ENCODE results near the gene PTPN13.

PTPN13 gene

DNA sequence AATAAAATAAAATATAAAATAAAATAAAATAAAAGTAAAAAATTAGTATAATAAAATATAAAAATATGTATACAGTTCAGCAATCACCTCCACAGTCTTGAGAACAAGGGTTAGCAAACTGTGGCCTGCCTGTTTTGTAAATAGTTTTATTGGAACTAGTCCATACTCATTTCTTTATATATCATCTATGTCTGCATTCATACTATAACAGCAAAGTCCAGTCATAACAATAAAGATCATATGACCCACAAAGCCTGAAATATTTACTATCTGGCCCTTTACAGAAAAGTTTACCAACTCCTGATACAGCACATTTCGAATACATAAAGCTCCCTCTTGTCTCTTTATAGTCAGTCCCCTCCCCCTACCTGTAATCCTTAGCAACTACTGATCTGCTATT, 143.1 kb downstream of the PTPN13 start:
- no peak overlapping the region for H3K9ac ChIP-seq (ENCODE audit: low read depth, low read length)
- no peaks in the 10 kb centered on the region for H3K4me1 ChIP-seq (ENCODE audit: control insufficient read depth, insufficient read depth, low read length)
- H3K27me3 ChIP-seq (ENCODE audit: control insufficient read depth, insufficient read depth, low read length), result no peaks in the 10 kb centered on the region
- no peak overlapping the region for H3K4me3 ChIP-seq (ENCODE audit: low read depth, low read length)
- peaks cover 11% of the 10 kb centered on the region for H3K36me3 ChIP-seq (ENCODE audit: control insufficient read depth, insufficient read depth, low read length)
- H3K9me3 ChIP-seq (ENCODE audit: control insufficient read depth, insufficient read depth, low read length), result peaks cover 7% of the 10 kb centered on the region

DNA sequence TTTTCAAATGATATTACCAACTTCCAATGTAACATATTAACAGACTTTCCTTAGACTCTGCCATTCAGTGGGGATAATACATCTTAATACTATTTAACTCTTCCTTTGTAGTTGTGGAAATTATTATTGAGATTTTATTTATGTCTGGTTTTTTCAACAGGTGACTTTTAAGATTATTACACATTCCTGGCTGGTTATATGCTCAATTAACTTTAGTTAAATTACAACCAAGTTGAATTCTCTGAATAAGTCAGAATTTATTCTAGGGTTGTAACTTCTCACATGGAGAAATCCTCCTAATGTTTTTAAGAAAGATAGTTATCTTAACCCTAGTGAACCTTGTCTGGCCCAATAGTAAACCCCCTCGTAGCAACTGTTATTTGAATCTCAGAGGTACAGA, 147.7 kb downstream of the PTPN13 start:
- Histone ChIP-seq H3K9me3 (ENCODE audit: control insufficient read depth, insufficient read depth, low read length) (peaks cover 7% of the 10 kb centered on the region), H3K9ac (ENCODE audit: low read depth, low read length) (no peak overlapping the region), H3K27me3 (ENCODE audit: control insufficient read depth, insufficient read depth, low read length) (no peaks in the 10 kb centered on the region), H3K36me3 (ENCODE audit: control insufficient read depth, insufficient read depth, low read length) (peaks cover 11% of the 10 kb centered on the region), H3K4me1 (ENCODE audit: control insufficient read depth, insufficient read depth, low read length) (no peaks in the 10 kb centered on the region), H3K4me3 (ENCODE audit: low read depth, low read length) (no peak overlapping the region)

DNA sequence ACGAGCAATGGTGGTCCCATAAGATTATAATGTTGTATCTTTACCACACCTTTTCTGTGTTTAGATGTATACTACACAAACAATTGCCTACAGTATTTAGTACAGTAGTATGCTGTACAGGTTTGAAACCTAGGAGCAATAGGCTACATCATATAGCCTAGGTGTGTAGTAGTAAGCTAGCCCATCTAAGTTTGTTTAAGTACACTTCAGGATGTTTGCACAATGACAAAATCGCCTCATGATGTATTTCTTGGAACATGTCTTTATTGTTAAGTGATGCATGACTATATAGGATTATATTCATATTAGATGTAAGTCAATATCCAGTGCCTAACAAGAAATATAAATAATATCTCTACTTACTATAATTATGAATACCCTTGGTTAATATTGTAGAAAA, 150.5 kb downstream of the PTPN13 start:
- H3K4me3 ChIP-seq (ENCODE audit: low read depth, low read length), result no peak overlapping the region
- H3K27me3 ChIP-seq (ENCODE audit: control insufficient read depth, insufficient read depth, low read length), result no peaks in the 10 kb centered on the region
- H3K9ac ChIP-seq (ENCODE audit: low read depth, low read length), result no peak overlapping the region
- H3K36me3 ChIP-seq (ENCODE audit: control insufficient read depth, insufficient read depth, low read length), result peaks cover 9% of the 10 kb centered on the region
- H3K9me3 ChIP-seq (ENCODE audit: control insufficient read depth, insufficient read depth, low read length), result peaks cover 7% of the 10 kb centered on the region
- no peaks in the 10 kb centered on the region for H3K4me1 ChIP-seq (ENCODE audit: control insufficient read depth, insufficient read depth, low read length)

DNA sequence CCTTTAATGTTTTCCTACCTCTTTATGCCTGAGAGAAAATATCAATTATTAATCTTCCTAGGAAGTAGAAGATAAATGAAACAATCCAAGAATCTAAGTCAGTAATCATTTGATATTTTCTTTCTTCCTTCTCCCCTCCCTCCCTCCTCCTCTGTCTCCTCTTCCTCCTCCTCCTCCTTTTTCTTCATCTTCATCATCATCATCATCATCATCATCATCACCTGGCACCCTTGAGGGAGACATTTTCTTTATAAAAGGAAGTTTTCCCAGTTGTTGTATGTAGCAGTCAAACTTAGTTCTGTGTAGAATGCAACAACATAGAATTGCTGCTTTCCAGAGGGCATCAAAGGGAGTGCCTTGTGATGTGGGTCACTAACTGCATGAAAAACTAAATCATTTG, 155.0 kb downstream of the PTPN13 start:
- Histone ChIP-seq H3K4me1 (ENCODE audit: control insufficient read depth, insufficient read depth, low read length) (no peaks in the 10 kb centered on the region), H3K27me3 (ENCODE audit: control insufficient read depth, insufficient read depth, low read length) (no peaks in the 10 kb centered on the region), H3K36me3 (ENCODE audit: control insufficient read depth, insufficient read depth, low read length) (no peaks in the 10 kb centered on the region), H3K9me3 (ENCODE audit: control insufficient read depth, insufficient read depth, low read length) (no peaks in the 10 kb centered on the region), H3K9ac (ENCODE audit: low read depth, low read length) (no peak overlapping the region), H3K4me3 (ENCODE audit: low read depth, low read length) (no peak overlapping the region)

DNA sequence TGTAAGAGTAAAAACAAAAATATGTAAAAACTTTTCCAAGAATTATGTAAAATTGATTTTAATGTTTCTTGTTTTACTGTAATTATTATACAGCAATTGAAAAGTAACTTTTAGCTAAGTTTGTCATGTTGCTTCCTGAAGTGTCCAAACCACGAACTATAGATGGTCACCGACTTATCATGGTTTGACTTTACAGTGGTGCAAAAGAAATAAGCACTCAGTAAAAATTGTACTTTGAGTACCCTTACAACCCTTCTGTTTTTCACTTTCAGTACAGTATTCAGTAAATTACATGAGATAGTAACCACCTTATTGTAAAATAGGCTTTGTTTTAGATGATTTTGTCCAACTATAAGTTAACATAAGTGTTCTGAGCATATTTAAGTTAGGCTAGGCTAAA, 161.3 kb downstream of the PTPN13 start:
- Histone ChIP-seq H3K9ac (ENCODE audit: low read depth, low read length) (no peak overlapping the region), H3K36me3 (ENCODE audit: control insufficient read depth, insufficient read depth, low read length) (no peaks in the 10 kb centered on the region), H3K4me3 (ENCODE audit: low read depth, low read length) (no peak overlapping the region)

DNA sequence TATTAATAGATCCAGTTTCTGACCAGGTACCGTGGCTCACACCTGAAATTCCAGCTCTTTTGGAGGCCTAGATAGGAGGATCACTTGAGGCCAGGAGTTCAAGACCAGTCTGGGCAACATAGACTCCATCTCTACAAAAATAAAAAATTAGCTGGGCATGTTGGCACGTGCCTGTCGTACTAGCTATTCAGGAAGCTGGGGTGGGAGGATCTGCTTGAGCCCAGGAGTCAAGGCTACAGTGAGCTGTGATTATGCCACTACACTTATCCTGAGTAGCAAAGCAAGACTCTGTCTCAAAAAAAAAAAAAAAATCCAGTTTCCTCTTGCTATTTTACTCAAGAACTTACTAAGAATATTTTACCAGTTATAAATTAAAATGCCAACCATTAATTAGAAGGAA, 163.4 kb downstream of the PTPN13 start:
- Histone ChIP-seq H3K4me1 (ENCODE audit: control insufficient read depth, insufficient read depth, low read length) (no peaks in the 10 kb centered on the region), H3K9me3 (ENCODE audit: control insufficient read depth, insufficient read depth, low read length) (no peaks in the 10 kb centered on the region), H3K27me3 (ENCODE audit: control insufficient read depth, insufficient read depth, low read length) (no peaks in the 10 kb centered on the region), H3K9ac (ENCODE audit: low read depth, low read length) (no peak overlapping the region), H3K36me3 (ENCODE audit: control insufficient read depth, insufficient read depth, low read length) (no peaks in the 10 kb centered on the region), H3K4me3 (ENCODE audit: low read depth, low read length) (no peak overlapping the region)

More for the DNA sequence above, 161.3 kb downstream of the PTPN13 start:
- H3K4me1 ChIP-seq (ENCODE audit: control insufficient read depth, insufficient read depth, low read length), result no peaks in the 10 kb centered on the region
- no peaks in the 10 kb centered on the region for H3K9me3 ChIP-seq (ENCODE audit: control insufficient read depth, insufficient read depth, low read length)
- H3K27me3 ChIP-seq (ENCODE audit: control insufficient read depth, insufficient read depth, low read length), result no peaks in the 10 kb centered on the region

DNA sequence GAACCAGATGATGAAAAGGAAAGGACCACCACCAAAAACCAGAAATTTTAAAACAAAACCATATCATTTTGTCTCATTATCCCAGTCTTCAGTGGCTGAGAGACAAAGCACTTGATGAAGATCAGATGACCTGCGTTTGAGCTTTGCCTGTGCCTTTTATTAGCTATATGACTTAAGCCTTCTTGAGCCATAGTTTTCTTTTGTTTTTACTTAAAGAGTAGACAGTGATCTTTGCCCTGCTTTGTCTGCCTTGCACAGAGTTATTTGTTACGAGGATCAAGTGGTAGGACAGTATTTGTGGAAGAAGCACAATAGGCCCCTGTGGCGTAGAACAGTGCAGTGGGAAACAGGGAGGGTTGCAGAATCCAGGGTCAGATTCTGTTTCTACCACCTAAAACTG, 165.2 kb downstream of the PTPN13 start:
- no peaks in the 10 kb centered on the region for H3K36me3 ChIP-seq (ENCODE audit: control insufficient read depth, insufficient read depth, low read length)
- no peak overlapping the region for H3K9ac ChIP-seq (ENCODE audit: low read depth, low read length)
- H3K4me3 ChIP-seq (ENCODE audit: low read depth, low read length), result no peak overlapping the region
- H3K27me3 ChIP-seq (ENCODE audit: control insufficient read depth, insufficient read depth, low read length), result no peaks in the 10 kb centered on the region
- no peaks in the 10 kb centered on the region for H3K9me3 ChIP-seq (ENCODE audit: control insufficient read depth, insufficient read depth, low read length)
- no peaks in the 10 kb centered on the region for H3K4me1 ChIP-seq (ENCODE audit: control insufficient read depth, insufficient read depth, low read length)

DNA sequence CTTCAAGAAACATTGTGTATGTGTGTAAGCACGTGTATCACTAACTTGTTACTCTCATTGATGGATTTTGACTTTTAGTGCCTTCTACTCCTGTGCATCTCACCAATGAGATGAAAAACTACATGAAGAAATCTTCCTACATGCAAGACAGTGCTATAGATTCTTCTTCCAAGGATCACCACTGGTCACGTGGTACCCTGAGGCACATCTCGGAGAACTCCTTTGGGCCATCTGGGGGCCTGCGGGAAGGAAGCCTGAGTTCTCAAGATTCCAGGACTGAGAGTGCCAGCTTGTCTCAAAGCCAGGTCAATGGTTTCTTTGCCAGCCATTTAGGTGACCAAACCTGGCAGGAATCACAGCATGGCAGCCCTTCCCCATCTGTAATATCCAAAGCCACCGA, 168.5 kb downstream of the PTPN13 start:
- no peaks in the 10 kb centered on the region for H3K27me3 ChIP-seq (ENCODE audit: control insufficient read depth, insufficient read depth, low read length)
- H3K4me3 ChIP-seq (ENCODE audit: low read depth, low read length), result no peak overlapping the region
- no peak overlapping the region for H3K9ac ChIP-seq (ENCODE audit: low read depth, low read length)
- H3K4me1 ChIP-seq (ENCODE audit: control insufficient read depth, insufficient read depth, low read length), result no peaks in the 10 kb centered on the region
- peaks cover under 1% of the 10 kb centered on the region for H3K36me3 ChIP-seq (ENCODE audit: control insufficient read depth, insufficient read depth, low read length)
- no peaks in the 10 kb centered on the region for H3K9me3 ChIP-seq (ENCODE audit: control insufficient read depth, insufficient read depth, low read length)

DNA sequence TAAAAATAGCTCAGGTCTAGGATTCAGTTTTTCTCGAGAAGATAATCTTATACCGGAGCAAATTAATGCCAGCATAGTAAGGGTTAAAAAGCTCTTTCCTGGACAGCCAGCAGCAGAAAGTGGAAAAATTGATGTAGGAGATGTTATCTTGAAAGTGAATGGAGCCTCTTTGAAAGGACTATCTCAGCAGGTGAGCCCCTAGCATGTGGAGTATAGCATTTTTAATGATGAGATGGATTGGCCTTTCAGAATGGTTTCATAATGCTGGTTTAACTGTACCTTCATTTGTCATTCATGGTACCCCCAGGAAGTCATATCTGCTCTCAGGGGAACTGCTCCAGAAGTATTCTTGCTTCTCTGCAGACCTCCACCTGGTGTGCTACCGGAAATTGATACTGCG, 175.7 kb downstream of the PTPN13 start:
- Histone ChIP-seq H3K4me1 (ENCODE audit: control insufficient read depth, insufficient read depth, low read length) (no peaks in the 10 kb centered on the region), H3K27me3 (ENCODE audit: control insufficient read depth, insufficient read depth, low read length) (no peaks in the 10 kb centered on the region), H3K4me3 (ENCODE audit: low read depth, low read length) (no peak overlapping the region), H3K9ac (ENCODE audit: low read depth, low read length) (no peak overlapping the region), H3K9me3 (ENCODE audit: control insufficient read depth, insufficient read depth, low read length) (no peaks in the 10 kb centered on the region), H3K36me3 (ENCODE audit: control insufficient read depth, insufficient read depth, low read length) (peaks cover 9% of the 10 kb centered on the region)

DNA sequence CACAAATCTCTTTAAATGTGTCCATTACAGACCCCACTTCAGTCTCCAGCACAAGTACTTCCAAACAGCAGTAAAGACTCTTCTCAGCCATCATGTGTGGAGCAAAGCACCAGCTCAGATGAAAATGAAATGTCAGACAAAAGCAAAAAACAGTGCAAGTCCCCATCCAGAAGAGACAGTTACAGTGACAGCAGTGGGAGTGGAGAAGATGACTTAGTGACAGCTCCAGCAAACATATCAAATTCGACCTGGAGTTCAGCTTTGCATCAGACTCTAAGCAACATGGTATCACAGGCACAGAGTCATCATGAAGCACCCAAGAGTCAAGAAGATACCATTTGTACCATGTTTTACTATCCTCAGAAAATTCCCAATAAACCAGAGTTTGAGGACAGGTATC, 177.0 kb downstream of the PTPN13 start:
- Histone ChIP-seq H3K36me3 (ENCODE audit: control insufficient read depth, insufficient read depth, low read length) (peaks cover 9% of the 10 kb centered on the region), H3K27me3 (ENCODE audit: control insufficient read depth, insufficient read depth, low read length) (no peaks in the 10 kb centered on the region), H3K4me3 (ENCODE audit: low read depth, low read length) (no peak overlapping the region), H3K4me1 (ENCODE audit: control insufficient read depth, insufficient read depth, low read length) (no peaks in the 10 kb centered on the region), H3K9ac (ENCODE audit: low read depth, low read length) (no peak overlapping the region), H3K9me3 (ENCODE audit: control insufficient read depth, insufficient read depth, low read length) (no peaks in the 10 kb centered on the region)

DNA sequence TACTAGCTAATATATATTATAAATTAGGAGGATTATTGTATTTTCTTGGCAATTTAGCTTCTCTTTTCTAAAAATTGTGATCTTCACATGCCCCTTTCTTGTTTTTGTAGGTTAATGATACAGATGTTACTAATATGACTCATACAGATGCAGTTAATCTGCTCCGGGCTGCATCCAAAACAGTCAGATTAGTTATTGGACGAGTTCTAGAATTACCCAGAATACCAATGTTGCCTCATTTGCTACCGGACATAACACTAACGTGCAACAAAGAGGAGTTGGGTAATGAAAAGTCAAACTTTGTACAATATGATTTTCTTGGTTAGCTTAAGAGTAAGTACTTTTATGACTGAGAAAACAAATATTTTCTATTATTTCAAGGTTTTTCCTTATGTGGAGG, 180.9 kb downstream of the PTPN13 start:
- Histone ChIP-seq H3K4me1 (ENCODE audit: control insufficient read depth, insufficient read depth, low read length) (no peaks in the 10 kb centered on the region), H3K9ac (ENCODE audit: low read depth, low read length) (no peak overlapping the region), H3K27me3 (ENCODE audit: control insufficient read depth, insufficient read depth, low read length) (no peaks in the 10 kb centered on the region), H3K9me3 (ENCODE audit: control insufficient read depth, insufficient read depth, low read length) (no peaks in the 10 kb centered on the region), H3K4me3 (ENCODE audit: low read depth, low read length) (no peak overlapping the region), H3K36me3 (ENCODE audit: control insufficient read depth, insufficient read depth, low read length) (peaks cover 9% of the 10 kb centered on the region)

DNA sequence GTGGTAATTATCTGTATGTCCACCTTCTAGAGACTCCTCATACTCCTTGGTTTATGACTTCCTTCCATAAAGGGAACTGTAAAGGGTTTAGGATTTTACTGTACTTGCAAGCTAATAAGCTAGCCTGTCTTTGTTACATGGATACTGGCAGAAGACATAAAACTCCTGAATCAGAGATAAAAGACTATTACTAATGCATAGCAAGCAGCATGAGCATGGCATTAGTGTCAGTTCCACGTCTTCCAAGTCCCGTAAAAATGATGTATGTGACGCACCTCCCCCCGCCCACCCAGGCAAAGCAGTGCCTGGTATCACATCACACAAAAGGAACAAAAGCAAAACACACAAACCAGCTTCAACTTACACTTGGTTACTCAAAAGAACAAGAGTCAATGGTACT, 184.1 kb downstream of the PTPN13 start:
- Histone ChIP-seq H3K4me3 (ENCODE audit: low read depth, low read length) (no peak overlapping the region), H3K9ac (ENCODE audit: low read depth, low read length) (no peak overlapping the region), H3K9me3 (ENCODE audit: control insufficient read depth, insufficient read depth, low read length) (no peaks in the 10 kb centered on the region), H3K4me1 (ENCODE audit: control insufficient read depth, insufficient read depth, low read length) (no peaks in the 10 kb centered on the region), H3K36me3 (ENCODE audit: control insufficient read depth, insufficient read depth, low read length) (peaks cover 3% of the 10 kb centered on the region), H3K27me3 (ENCODE audit: control insufficient read depth, insufficient read depth, low read length) (no peaks in the 10 kb centered on the region)

DNA sequence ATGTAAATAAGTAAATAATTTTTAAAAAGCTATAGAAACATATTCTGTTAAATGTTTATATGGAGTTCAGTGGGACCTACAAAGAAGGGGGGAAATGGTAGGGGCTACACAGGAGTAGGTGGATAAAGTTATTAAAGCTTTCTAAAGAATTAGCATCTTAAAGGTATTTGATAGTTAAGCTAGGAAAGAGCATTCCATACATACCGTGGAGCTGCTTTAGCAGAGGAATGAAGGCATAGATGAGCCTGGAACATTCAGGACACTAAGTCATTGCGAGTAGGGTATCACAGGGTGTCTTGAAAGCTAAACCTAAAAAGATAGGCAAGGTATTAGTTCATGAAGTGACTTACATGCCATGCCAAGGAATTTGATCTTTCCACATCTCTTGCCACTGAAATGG, 194.7 kb downstream of the PTPN13 start:
- H3K9ac ChIP-seq (ENCODE audit: low read depth, low read length), result no peak overlapping the region
- H3K4me3 ChIP-seq (ENCODE audit: low read depth, low read length), result no peak overlapping the region
- H3K9me3 ChIP-seq (ENCODE audit: control insufficient read depth, insufficient read depth, low read length), result peaks cover 4% of the 10 kb centered on the region
- peaks cover 6% of the 10 kb centered on the region for H3K36me3 ChIP-seq (ENCODE audit: control insufficient read depth, insufficient read depth, low read length)
- no peaks in the 10 kb centered on the region for H3K27me3 ChIP-seq (ENCODE audit: control insufficient read depth, insufficient read depth, low read length)
- no peaks in the 10 kb centered on the region for H3K4me1 ChIP-seq (ENCODE audit: control insufficient read depth, insufficient read depth, low read length)

All from iPS-15b (cell line).